IMR-90 (cell line): ENCODE measurements around the gene UBE2G1. TPM values are rescaled to one million over a fixed set of nuclear protein-coding genes. Genes with fewer than 3 reads are reported as not detected.

Source experiments
- ATAC-seq: fragments of 200-7000 bp; cut with Tn5 transposase; 2 replicates; pipeline ENCODE4 v1.9.1; 2020; ENCODE audit warnings: low read depth, mild to moderate bottlenecking, moderate library complexity
- BruUV-seq: library from RNA; stranded (reverse); fragments of 400-500 nt; replicated peaks from 2 replicates; lab custom pipeline; 2021; lab: Mats Ljungman, UMichigan
- CTCF ChIA-PET: fragments of 300-600 bp; formaldehyde crosslinking; extraction: SDS; loops from one replicate; lab custom pipeline; 2021; ENCODE audit warnings: antibody characterized with exemption; lab: Yijun Ruan, JAX
- POLR2A ChIA-PET: fragments of 300-600 bp; sonication (Branson Sonifier 250); formaldehyde crosslinking; loops from one replicate; lab custom pipeline; 2022; ENCODE audit warnings: antibody characterized with exemption; ENCODE audit not compliant: unreplicated experiment; lab: Charles Lee
- DNase-seq: peaks from one replicate; pipeline ENCODE4 v3.0.0; 2013
- H2AFZ ChIP-seq: replicated peaks from 2 replicates; pipeline ENCODE3; 2013; ENCODE audit warnings: low read length, mild to moderate bottlenecking; ENCODE audit not compliant: poor library complexity
- H2AK5ac ChIP-seq: 2 replicates; pipeline ENCODE4 v1.6.1; 2013; ENCODE audit warnings: low read depth, low read length, inconsistent platforms
- H2AK9ac ChIP-seq: replicated peaks from 2 replicates; pipeline ENCODE3; 2013; ENCODE audit warnings: mild to moderate bottlenecking, low read depth, low read length, moderate library complexity; ENCODE audit not compliant: poor library complexity
- H2BK120ac ChIP-seq: 2 replicates; pipeline ENCODE4 v1.6.1; 2013; ENCODE audit warnings: low read depth, low read length, inconsistent platforms
- H2BK15ac ChIP-seq: 3 replicates; pipeline ENCODE4 v1.6.1; 2013; ENCODE audit warnings: low read depth, low read length, inconsistent platforms
- H2BK20ac ChIP-seq: 2 replicates; pipeline ENCODE4 v1.6.1; 2013; ENCODE audit warnings: low read depth, mild to moderate bottlenecking, inconsistent platforms, low read length, moderate library complexity
- H2BK5ac ChIP-seq: 2 replicates; pipeline ENCODE4 v1.6.1; 2013; ENCODE audit warnings: mild to moderate bottlenecking, low read depth, low read length, inconsistent platforms; ENCODE audit not compliant: poor library complexity, severe bottlenecking
- H3K14ac ChIP-seq: replicated peaks from 2 replicates; pipeline ENCODE4 v1.6.1; 2013; ENCODE audit warnings: low read depth, low read length, inconsistent platforms
- H3K18ac ChIP-seq: 2 replicates; pipeline ENCODE4 v1.6.1; 2013; ENCODE audit warnings: low read depth, low read length, control low read depth
- H3K23ac ChIP-seq: 2 replicates; pipeline ENCODE4 v1.6.1; 2013; ENCODE audit warnings: low read depth, low read length, inconsistent platforms
- H3K27ac ChIP-seq: 2 replicates; pipeline ENCODE4 v1.5.1; 2013; ENCODE audit warnings: mild to moderate bottlenecking, control low read depth, low read length; ENCODE audit not compliant: insufficient read depth
- H3K27me3 ChIP-seq: 2 replicates; pipeline ENCODE4 v1.6.1; 2013; ENCODE audit warnings: low read length; ENCODE audit not compliant: control insufficient read depth, insufficient read depth
- H3K36me3 ChIP-seq: 2 replicates; pipeline ENCODE4 v1.6.1; 2013; ENCODE audit warnings: low read length, mixed read lengths; ENCODE audit not compliant: control insufficient read depth, insufficient read depth
- H3K4ac ChIP-seq: 2 replicates; pipeline ENCODE4 v1.6.1; 2013; ENCODE audit warnings: low read depth, low read length, inconsistent platforms
- H3K4me1 ChIP-seq: 2 replicates; pipeline ENCODE4 v1.6.1; 2013; ENCODE audit warnings: low read length, mixed read lengths; ENCODE audit not compliant: control insufficient read depth, insufficient read depth
- H3K4me2 ChIP-seq: 2 replicates; pipeline ENCODE4 v1.6.1; 2013; ENCODE audit warnings: low read depth, mild to moderate bottlenecking, control low read depth, low read length, moderate library complexity
- H3K4me3 ChIP-seq: 2 replicates; pipeline ENCODE4 v1.5.1; 2013; ENCODE audit warnings: low read depth, mild to moderate bottlenecking, control low read depth, low read length, moderate library complexity; ENCODE audit not compliant: insufficient read depth
- H3K56ac ChIP-seq: 2 replicates; pipeline ENCODE4 v1.6.1; 2013; ENCODE audit warnings: low read length, inconsistent platforms; ENCODE audit not compliant: insufficient read depth; ENCODE audit errors: extremely low read depth
- H3K79me1 ChIP-seq, 2 experiments: 2 replicates each; pipeline ENCODE4 v1.6.1; 2013; ENCODE audit warnings: low read length in 2 of 2, inconsistent platforms in 1 of 2, low read depth in 1 of 2
- H3K9ac ChIP-seq: 2 replicates; pipeline ENCODE4 v1.6.1; 2013; ENCODE audit warnings: low read depth, low read length, control low read depth
- H3K9me1 ChIP-seq: 2 replicates; pipeline ENCODE4 v1.6.1; 2013; ENCODE audit warnings: low read length, inconsistent platforms; ENCODE audit not compliant: insufficient read depth
- H3K9me3 ChIP-seq: 2 replicates; pipeline ENCODE4 v1.6.1; 2013; ENCODE audit warnings: low read length; ENCODE audit not compliant: control insufficient read depth, insufficient read depth
- H4K20me1 ChIP-seq: 2 replicates; pipeline ENCODE4 v1.6.1; 2013; ENCODE audit warnings: low read length, inconsistent platforms; ENCODE audit not compliant: insufficient read depth
- H4K5ac ChIP-seq: 2 replicates; pipeline ENCODE4 v1.6.1; 2013; ENCODE audit warnings: mild to moderate bottlenecking, low read depth, low read length, control low read depth
- H4K8ac ChIP-seq, 2 experiments: 2 replicates each; pipeline ENCODE4 v1.6.1; 2013; ENCODE audit warnings: low read depth in 2 of 2, low read length in 2 of 2, control low read depth in 1 of 2, inconsistent platforms in 1 of 2
- H4K91ac ChIP-seq: 2 replicates; pipeline ENCODE4 v1.6.1; 2013; ENCODE audit warnings: low read depth, low read length, inconsistent platforms; ENCODE audit not compliant: insufficient read depth
- BHLHE40 ChIP-seq: fragments of 150-350 bp; IDR thresholded peaks from 2 replicates; pipeline ENCODE4 v1.6.1; 2016; ENCODE audit warnings: mild to moderate bottlenecking, low read depth, low read length
- CEBPB ChIP-seq: IDR thresholded peaks from 2 replicates; pipeline ENCODE4 v1.6.1; 2012; ENCODE audit warnings: low read depth, low read length, improper control_type of control experiment
- CHD1 ChIP-seq: IDR thresholded peaks from 2 replicates; pipeline ENCODE4 v1.6.1; 2012; ENCODE audit warnings: low read depth, low read length, improper control_type of control experiment
- CTCF ChIP-seq: conservative IDR thresholded peaks from 2 replicates; pipeline ENCODE4 v1.5.1; 2012; ENCODE audit warnings: mild to moderate bottlenecking, low read depth, low read length, improper control_type of control experiment
- ELK1 ChIP-seq: fragments of 150-350 bp; IDR thresholded peaks from 2 replicates; pipeline ENCODE4 v1.6.1; 2016; ENCODE audit warnings: low read depth, mild to moderate bottlenecking, low read length, moderate library complexity, borderline replicate concordance
- FOS ChIP-seq: fragments of 150-350 bp; IDR thresholded peaks from 2 replicates; pipeline ENCODE4 v1.6.1; 2016; ENCODE audit warnings: low read depth, low read length
- MAFK ChIP-seq: IDR thresholded peaks from 2 replicates; pipeline ENCODE4 v1.6.1; 2012; ENCODE audit warnings: low read depth, low read length, improper control_type of control experiment
- MAZ ChIP-seq: IDR thresholded peaks from 2 replicates; pipeline ENCODE4 v1.6.1; 2012; ENCODE audit warnings: low read depth, mild to moderate bottlenecking, low read length, improper control_type of control experiment, moderate library complexity, borderline replicate concordance
- MXI1 ChIP-seq: IDR thresholded peaks from 2 replicates; pipeline ENCODE4 v1.6.1; 2012; ENCODE audit warnings: low read depth, mild to moderate bottlenecking, low read length, moderate library complexity, borderline replicate concordance
- NFE2L2 ChIP-seq: fragments of 150-350 bp; IDR thresholded peaks from 2 replicates; pipeline ENCODE4 v1.6.1; 2016; ENCODE audit warnings: low read depth, mild to moderate bottlenecking, low read length
- POLR2A ChIP-seq: IDR thresholded peaks from 2 replicates; pipeline ENCODE4 v1.6.1; 2012; ENCODE audit warnings: mild to moderate bottlenecking, low read depth, low read length
- RAD21 ChIP-seq: IDR thresholded peaks from 2 replicates; pipeline ENCODE4 v1.6.1; 2012; ENCODE audit warnings: low read length, improper control_type of control experiment
- RCOR1 ChIP-seq: IDR thresholded peaks from 2 replicates; pipeline ENCODE4 v1.6.1; 2012; ENCODE audit warnings: mild to moderate bottlenecking, low read length, improper control_type of control experiment; ENCODE audit not compliant: insufficient replicate concordance
- RFX5 ChIP-seq: IDR thresholded peaks from 2 replicates; pipeline ENCODE4 v1.8.0; 2012; ENCODE audit warnings: low read depth, mild to moderate bottlenecking, low read length, moderate library complexity
- SMC3 ChIP-seq: fragments of 150-350 bp; IDR thresholded peaks from 2 replicates; pipeline ENCODE4 v1.6.1; 2016; ENCODE audit warnings: low read depth, mild to moderate bottlenecking, antibody characterized with exemption, low read length, moderate library complexity
- USF2 ChIP-seq: fragments of 150-350 bp; IDR thresholded peaks from 2 replicates; pipeline ENCODE4 v1.6.1; 2017; ENCODE audit warnings: mild to moderate bottlenecking, antibody characterized with exemption, low read length, low read depth
- WGBS, 2 experiments: methylation state at CpG; one replicate each; pipeline versions ENCODE4 v1.1.5 to v1.1.7; 2013; ENCODE audit warnings: missing lambda C conversion rate in 2 of 2; ENCODE audit not compliant: insufficient read length in 1 of 2; ENCODE audit errors: extremely low coverage in 2 of 2; 5-methylcytosine and 5-hydroxymethylcytosine counted together
- dilution Hi-C: fragments of 300-500 bp; cut with HindIII; formaldehyde crosslinking; loops from one replicate; pipeline ENCODE4 v1.14.3; 2018; ENCODE audit warnings: low sequenced_read_pairs; ENCODE audit not compliant: unreplicated experiment
- in situ Hi-C: fragments of 300-500 bp; cut with MboI; formaldehyde crosslinking; loops from 3 replicates; pipeline ENCODE4 v1.14.3; 2019; ENCODE audit warnings: low sequenced_read_pairs, inconsistent platforms, mixed read lengths
- intact Hi-C: fragments of 100-400 bp; cut with micrococcal nuclease; formaldehyde crosslinking; loops from 2 replicates; pipeline ENCODE4 v1.10.0; 2022
- polyA plus RNA-seq, 3 experiments: library from polyadenylated mRNA; depleted of rRNA; stranded (reverse); fragments of >200 nt; gene quantifications; 2 replicates each; pipeline ENCODE4 v1.2.3, GENCODE V29; 2012; ENCODE audit warnings: low replicate concordance in 1 of 3
- total RNA-seq: library from RNA; depleted of rRNA; stranded (reverse); fragments of >200 nt; gene quantifications from 2 replicates; pipeline ENCODE4 v1.2.3, GENCODE V29; 2012

The UBE2G1 gene
- total and polyA plus RNA-seq, 2 of the 4 experiments (the other 2 are of a cell fraction): 26.3 to 26.6 TPM

- H3K36me3 ChIP-seq: no peaks in the 10 kb centered on the region
- in situ Hi-C loops: no loop called here
- no peak overlapping the region for H2AK5ac ChIP-seq
- H3K4me1 ChIP-seq: no peaks in the 10 kb centered on the region
- H3K4me3 ChIP-seq: no peak overlapping the region
- dilution Hi-C loops: no loop called here
- no TSS peak for BruUV-seq
- POLR2A ChIA-PET: no interaction called here
- H3K27ac ChIP-seq: no peak overlapping the region
- CTCF ChIA-PET: no interaction called here
- no peak overlapping the region for H3K18ac ChIP-seq
- no peak overlapping the region for H2BK5ac ChIP-seq
- no peak overlapping the region for H3K9ac ChIP-seq
- 35% methylated on average over 2 of the region's 5 CpGs; no CpG with 5 or more reads in 1 of the 2 experiments for WGBS, 2 experiments
- no peak overlapping the region for H2BK15ac ChIP-seq
- no peak overlapping the region for H3K23ac ChIP-seq
- H2BK120ac ChIP-seq: no peak overlapping the region
- DNase-seq (no peak), ATAC-seq (no peak)
- H3K56ac ChIP-seq: no peak overlapping the region
- no peak overlapping the region for H4K5ac ChIP-seq
- no peaks in the 10 kb centered on the region for H4K20me1 ChIP-seq
- H3K4ac ChIP-seq: no peak overlapping the region
- no peaks in the 10 kb centered on the region for H3K9me1 ChIP-seq
- H3K14ac ChIP-seq: no peak overlapping the region
- no peak overlapping the region for H2AK9ac ChIP-seq
- H3K79me1 ChIP-seq: no peaks in the 10 kb centered on the region
- H2BK20ac ChIP-seq: no peak overlapping the region
- H4K8ac ChIP-seq: no peak overlapping the region
- H3K27me3 ChIP-seq: no peaks in the 10 kb centered on the region
- H4K91ac ChIP-seq: no peak overlapping the region
- H3K4me2 ChIP-seq: no peak overlapping the region
- no peak overlapping the region for H2AFZ ChIP-seq
- intact Hi-C loops: no loop called here
- H3K9me3 ChIP-seq: no peaks in the 10 kb centered on the region
- no peak for TF ChIP-seq NFE2L2
- no peak for TF ChIP-seq USF2
- TF ChIP-seq BHLHE40: no peak
- TF ChIP-seq CEBPB: no peak
- no peak for TF ChIP-seq FOS
- no peak for TF ChIP-seq CHD1
- TF ChIP-seq SMC3: no peak
- TF ChIP-seq RAD21: no peak
- no peak for TF ChIP-seq MXI1
- TF ChIP-seq RCOR1: no peak
- no peak for TF ChIP-seq CTCF
- no peak for TF ChIP-seq POLR2A
- no peak for TF ChIP-seq MAZ
- no peak for TF ChIP-seq MAFK
- no peak for TF ChIP-seq ELK1
- no peak for TF ChIP-seq RFX5
These were observed 20.7 kb upstream of the UBE2G1 start for GRCh38 chr17:4387137-4387536.
